Esophagus squamous epithelium (tissue), 4 donors: ENCODE measurements around the gene ALDH1L1.

Experiments
- CTCF ChIP-seq, 6 experiments: fragments of 450-650 bp in 4 of 6; fragments of 200-600 bp in 2 of 6; sonication (generic) in 2 of 6; IDR thresholded peaks; one replicate each; pipeline ENCODE4 v1.5.1; 2016 to 2019; ENCODE audit warnings: antibody characterized with exemption in 6 of 6, mild to moderate bottlenecking in 4 of 6, moderate library complexity in 4 of 6
- POLR2A ChIP-seq, 4 donors: fragments of 450-650 bp; IDR thresholded peaks; one replicate each; pipeline ENCODE4 v1.6.1; 2017; ENCODE audit warnings: antibody characterized with exemption in 4 of 4, mild to moderate bottlenecking in 4 of 4, moderate library complexity in 3 of 4

- TF ChIP-seq CTCF (IDR thresholded peaks at IDR 0.05), result no peak
- TF ChIP-seq POLR2A (IDR thresholded peaks at IDR 0.05), result no peak
Observed at GRCh38 chr3:126127904-126128303, 52.5 kb downstream of the ALDH1L1 start.
